A375 (cell line): Measurements from ENCODE around the gene ABRAXAS1. TPM values are rescaled to one million over a fixed set of nuclear protein-coding genes. Genes with fewer than 3 reads are reported as not detected.

Source experiments
- total RNA-seq: library from RNA; depleted of rRNA; stranded (reverse); fragments of >200 nt; shearing (Covaris generic); gene quantifications from 2 replicates; pipeline ENCODE4 v1.2.3, GENCODE V29; 2014; rRNA removed

ABRAXAS1 gene
- 3.8 and 8.4 TPM in 2 replicates for total RNA-seq

GRCh38 chr4:83484500-83485461, at the start of gene ABRAXAS1:
Gene ABRAXAS1, minus strand, starts transcription at chr4:83485100. Its CDS starts 28 bp downstream, at chr4:83485072.

DNA sequence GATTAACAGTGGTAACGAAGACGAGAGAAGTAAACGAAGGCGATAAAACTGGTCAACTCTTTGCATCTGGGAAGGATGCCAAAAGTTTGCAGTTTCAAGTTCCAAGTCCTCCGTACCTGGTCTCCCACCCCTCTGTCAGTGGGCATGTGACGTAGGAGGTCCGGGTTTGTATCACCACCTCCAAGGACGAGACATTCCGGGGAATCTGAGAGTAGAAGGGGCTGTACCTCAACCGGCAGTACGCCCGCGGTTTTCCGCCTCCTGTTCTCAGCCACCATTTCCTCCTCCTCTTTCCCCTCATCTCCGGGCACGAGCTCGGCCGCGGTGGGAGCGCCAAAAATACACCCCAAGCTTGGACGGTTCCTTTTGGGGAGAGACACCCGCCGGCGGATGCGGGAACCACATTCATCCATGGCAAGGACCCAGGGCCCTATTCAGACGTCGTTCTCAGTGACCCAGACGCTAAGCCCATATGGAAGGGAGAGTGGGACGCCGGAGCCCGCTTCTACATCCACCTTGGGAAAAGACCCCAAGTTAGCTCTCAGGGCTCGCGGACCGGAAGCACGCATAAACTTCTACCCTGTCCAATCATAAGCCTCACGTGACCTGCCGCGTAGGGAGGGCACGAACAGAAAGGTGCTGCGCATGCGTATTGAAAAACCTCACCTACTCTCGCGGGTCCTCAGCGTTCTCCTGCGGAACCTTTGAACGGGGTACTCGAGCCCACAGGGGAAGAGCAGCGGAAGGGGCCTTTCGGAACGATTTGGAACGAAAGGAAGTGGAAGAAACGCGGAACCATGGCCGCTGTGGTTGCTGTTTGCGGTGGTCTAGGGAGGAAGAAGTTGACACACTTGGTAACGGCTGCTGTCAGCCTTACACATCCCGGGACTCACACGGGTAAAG, 29.4 kb downstream of the ABRAXAS1 start, which contains the start of the genes HELQ and MRPS18C:
TSS of gene HELQ (minus strand) at position 543 of the 903 bp plus-strand sequence. CDS start at position 413, 130 bp downstream.
TSS of gene MRPS18C (plus strand) at position 778 of the 903 bp plus-strand sequence. CDS start at position 798, 20 bp downstream.

Other genes with a start within 250 kb of the ABRAXAS1 start
- gene COQ2, start 200.3 kb downstream of the ABRAXAS1 start, total RNA-seq, result 10.6 and 13.5 TPM in 2 replicates
- 2.4 and 2.7 TPM in 2 replicates for gene HPSE, start 150.3 kb downstream of the ABRAXAS1 start, total RNA-seq
- gene HELQ, start 29.3 kb downstream of the ABRAXAS1 start, total RNA-seq, result 15.3 and 17.7 TPM in 2 replicates
- 26.4 and 30.2 TPM in 2 replicates for gene MRPS18C, start 29.0 kb downstream of the ABRAXAS1 start, total RNA-seq
- 117 and 120 TPM in 2 replicates for gene GPAT3, start 51.0 kb upstream of the ABRAXAS1 start, total RNA-seq